Measurements from ENCODE around the gene COL2A1. TPM values are rescaled to one million over a fixed set of nuclear protein-coding genes. Genes with fewer than 3 reads are reported as not detected.

Gene COL2A1
- total RNA-seq, 4 donors from 2014 or later: not detected

DNA sequence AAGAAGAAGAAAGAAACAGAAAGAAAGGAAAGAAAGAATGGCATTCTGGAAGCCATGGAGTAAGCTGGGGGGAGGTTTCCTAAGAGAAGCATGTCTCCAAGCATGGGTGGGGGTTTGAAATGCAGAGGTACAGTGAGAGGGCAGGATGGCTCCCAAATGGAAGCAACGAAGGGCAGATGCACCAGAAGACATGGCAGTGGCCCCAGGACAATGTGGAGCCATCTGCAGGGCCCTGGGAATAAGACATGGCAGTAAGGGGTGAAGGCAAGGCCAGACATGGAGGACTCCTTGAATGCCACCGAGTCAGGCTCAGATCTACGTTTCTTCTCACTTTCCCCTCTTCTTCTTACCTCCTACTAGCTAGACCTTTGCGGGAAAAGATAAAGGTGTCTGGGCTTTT is 4.7 kb upstream of the COL2A1 start:
- Histone ChIP-seq H3K27me3 (peaks cover 7% of the 10 kb centered on the region), H3K36me3 (no peaks in the 10 kb centered on the region)
- DNase-seq: no peak

DNA sequence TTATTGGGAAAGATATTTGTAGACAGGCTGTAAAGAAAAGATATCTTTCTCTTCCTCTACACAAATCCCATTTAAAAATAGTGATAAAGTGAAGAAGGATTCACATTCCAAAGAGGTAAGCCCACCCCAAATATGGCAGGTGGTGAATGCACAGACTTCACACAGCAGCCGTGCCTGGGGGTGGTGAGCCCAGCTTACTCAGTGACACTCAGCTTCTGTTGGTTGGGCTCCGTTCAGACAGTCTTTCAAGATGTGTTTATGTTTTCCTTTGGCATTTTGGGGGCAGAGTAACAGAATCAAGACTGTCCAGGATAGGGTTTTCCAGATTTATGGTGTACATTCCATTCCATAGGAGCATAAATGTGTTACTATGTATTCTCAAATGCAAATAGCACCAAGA is 4.1 kb upstream of the COL2A1 start:
- Histone ChIP-seq H3K4me3 (replicated peaks in 1 of 3) (no peak overlapping the region), H3K27me3 (peaks cover 13% of the 10 kb centered on the region), H3K36me3 (no peaks in the 10 kb centered on the region), H3K27ac (no peak overlapping the region), H3K9me3 (no peaks in the 10 kb centered on the region), H3K4me1 (peaks cover 14 to 19% of the 10 kb centered on the region in 2 donors)
- 49 to 71% methylated on average over 2 of the region's 2 CpGs for WGBS, 2 donors
- no peak for DNase-seq
- intact Hi-C loops (cut with DNase I): no loop called here
- no peak for TF ChIP-seq POLR2A (IDR thresholded peaks at IDR 0.05)
- TF ChIP-seq, protein P1, sequence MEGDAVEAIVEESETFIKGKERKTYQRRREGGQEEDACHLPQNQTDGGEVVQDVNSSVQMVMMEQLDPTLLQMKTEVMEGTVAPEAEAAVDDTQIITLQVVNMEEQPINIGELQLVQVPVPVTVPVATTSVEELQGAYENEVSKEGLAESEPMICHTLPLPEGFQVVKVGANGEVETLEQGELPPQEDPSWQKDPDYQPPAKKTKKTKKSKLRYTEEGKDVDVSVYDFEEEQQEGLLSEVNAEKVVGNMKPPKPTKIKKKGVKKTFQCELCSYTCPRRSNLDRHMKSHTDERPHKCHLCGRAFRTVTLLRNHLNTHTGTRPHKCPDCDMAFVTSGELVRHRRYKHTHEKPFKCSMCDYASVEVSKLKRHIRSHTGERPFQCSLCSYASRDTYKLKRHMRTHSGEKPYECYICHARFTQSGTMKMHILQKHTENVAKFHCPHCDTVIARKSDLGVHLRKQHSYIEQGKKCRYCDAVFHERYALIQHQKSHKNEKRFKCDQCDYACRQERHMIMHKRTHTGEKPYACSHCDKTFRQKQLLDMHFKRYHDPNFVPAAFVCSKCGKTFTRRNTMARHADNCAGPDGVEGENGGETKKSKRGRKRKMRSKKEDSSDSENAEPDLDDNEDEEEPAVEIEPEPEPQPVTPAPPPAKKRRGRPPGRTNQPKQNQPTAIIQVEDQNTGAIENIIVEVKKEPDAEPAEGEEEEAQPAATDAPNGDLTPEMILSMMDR (IDR thresholded peaks at IDR 0.05): no peak

More for the DNA sequence above, 4.7 kb upstream of the COL2A1 start:
- TF ChIP-seq POLR2A (IDR thresholded peaks at IDR 0.05): no peak
- TF ChIP-seq, protein P1 (IDR thresholded peaks at IDR 0.05): no peak
- no peaks in the 10 kb centered on the region for H3K9me3 ChIP-seq
- H3K27ac ChIP-seq: no peak overlapping the region
- no peak overlapping the region for H3K4me3 ChIP-seq (replicated peaks in 1 of 3)
- 78 to 84% methylated on average over 4 of the region's 4 CpGs for WGBS, 2 donors
- intact Hi-C loops (cut with DNase I): no loop called here
- peaks cover 8 to 13% of the 10 kb centered on the region in 2 donors for H3K4me1 ChIP-seq

DNA sequence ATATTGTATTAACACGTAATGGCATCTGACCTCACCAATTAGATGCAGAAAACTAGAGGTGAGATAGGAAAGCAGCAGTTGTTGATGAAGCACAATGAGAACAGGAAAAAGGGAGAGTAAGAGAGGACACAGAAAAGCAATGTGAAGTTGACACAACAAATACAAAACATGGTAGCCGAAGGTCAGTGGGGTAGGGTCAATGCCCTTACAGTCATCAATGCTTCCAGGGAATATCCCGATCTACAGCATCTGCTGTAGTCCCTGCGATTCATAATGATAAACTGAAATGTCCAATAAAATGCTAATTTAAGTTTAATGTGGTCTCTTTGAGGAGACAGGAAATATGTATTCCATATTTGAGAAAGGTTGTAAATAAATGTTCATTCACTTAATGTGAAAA is 2.9 kb upstream of the COL2A1 start:
- Histone ChIP-seq H3K27me3 (peaks cover 22% of the 10 kb centered on the region), H3K27ac (no peak overlapping the region), H3K9me3 (no peaks in the 10 kb centered on the region), H3K4me1 (peaks cover 25 to 30% of the 10 kb centered on the region in 2 donors), H3K36me3 (no peaks in the 10 kb centered on the region), H3K4me3 (replicated peaks in 1 of 3) (no peak overlapping the region)
- TF ChIP-seq POLR2A (IDR thresholded peaks at IDR 0.05): no peak
- TF ChIP-seq, protein P1 (IDR thresholded peaks at IDR 0.05): no peak
- intact Hi-C loops (cut with DNase I): no loop called here
- DNase-seq: no peak
- 89 to 92% methylated on average over 4 of the region's 4 CpGs for WGBS, 2 donors

DNA sequence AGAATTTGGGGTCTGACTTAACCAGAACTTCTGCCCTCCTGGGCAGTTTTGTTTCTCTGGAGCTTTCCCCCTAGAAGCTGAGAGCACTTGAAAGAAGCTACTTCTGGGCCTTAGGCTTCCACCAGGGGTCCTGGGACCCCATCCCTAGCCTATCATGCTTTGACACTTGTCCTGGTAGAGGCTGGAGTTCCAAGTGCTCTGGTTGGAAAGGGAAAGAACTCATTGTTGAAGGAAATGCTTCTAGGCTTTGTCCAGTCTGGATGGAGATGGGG is 1.4 kb upstream of the COL2A1 start:
- Histone ChIP-seq H3K9me3 (no peaks in the 10 kb centered on the region), H3K36me3 (no peaks in the 10 kb centered on the region), H3K27me3 (peaks cover 22% of the 10 kb centered on the region), H3K4me3 (replicated peaks in 1 of 3) (no peak overlapping the region), H3K27ac (no peak overlapping the region), H3K4me1 (peaks cover 39 to 45% of the 10 kb centered on the region in 2 donors)
- DNase-seq: no peak
- no peak for TF ChIP-seq POLR2A (IDR thresholded peaks at IDR 0.05)
- TF ChIP-seq, protein P1 (IDR thresholded peaks at IDR 0.05): no peak
- intact Hi-C loops (cut with DNase I): no loop called here

DNA sequence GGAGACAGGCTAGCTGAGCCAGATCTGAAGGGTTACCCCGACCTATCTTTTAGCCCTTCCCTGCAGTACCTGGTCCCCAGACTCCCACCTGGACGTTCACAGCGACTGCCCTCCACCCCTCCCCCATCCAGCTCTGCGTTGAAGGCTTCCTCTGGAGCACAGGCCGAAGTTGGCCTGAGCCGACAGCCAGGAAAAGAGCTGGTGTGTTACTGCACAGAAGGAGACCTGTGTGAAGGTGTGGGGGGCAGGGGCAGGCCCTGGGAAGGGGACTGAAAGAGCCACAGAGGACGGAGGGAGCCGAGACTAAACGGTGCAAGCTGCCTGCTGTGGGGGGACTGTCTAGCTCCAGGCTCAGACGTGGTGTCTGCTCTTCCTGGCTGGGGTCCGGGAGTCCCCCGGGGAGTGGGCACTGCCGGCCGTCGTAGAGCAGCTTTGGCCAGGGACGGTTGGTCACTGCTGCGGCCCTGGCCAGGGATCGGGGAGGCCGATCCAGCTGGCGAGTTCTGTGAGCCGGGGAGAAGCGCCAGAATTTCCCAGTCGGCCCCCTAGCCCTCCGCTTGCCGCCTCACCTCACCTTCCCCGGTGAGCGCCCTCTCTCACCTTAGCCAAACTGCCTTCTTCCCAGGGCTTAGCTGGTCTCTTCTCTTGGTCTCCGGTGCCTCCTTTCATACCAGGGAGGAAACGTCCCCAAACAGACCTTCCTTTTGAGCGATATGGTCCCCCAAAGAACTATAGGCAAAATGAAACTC is 899 bp upstream of the COL2A1 start:
- no peak for DNase-seq
- intact Hi-C loops (cut with DNase I): no loop called here
- 43 to 52% methylated on average over 29 of the region's 30 CpGs for WGBS, 2 donors
- H3K9me3 ChIP-seq: no peaks in the 10 kb centered on the region
- no peak overlapping the region for H3K27ac ChIP-seq
- H3K4me3 ChIP-seq (replicated peaks in 1 of 3): no peak overlapping the region
- no peaks in the 10 kb centered on the region for H3K36me3 ChIP-seq
- peaks cover 39 to 45% of the 10 kb centered on the region in 2 donors for H3K4me1 ChIP-seq
- peaks cover 22% of the 10 kb centered on the region for H3K27me3 ChIP-seq
- no peak for TF ChIP-seq POLR2A (IDR thresholded peaks at IDR 0.05)
- TF ChIP-seq, protein P1 (IDR thresholded peaks at IDR 0.05): no peak
